Activated CD4-positive, alpha-beta T cell treated with anti-CD3 and anti-CD28 coated beads, Interleukin-2, amount 50 U/mL, for 16 hours (primary cell): ENCODE data around the gene SMC1B.

Experiments
- DNase-seq: peaks from one replicate; pipeline ENCODE4 v3.0.0-alpha.2; 2020

Gene SMC1B

DNA sequence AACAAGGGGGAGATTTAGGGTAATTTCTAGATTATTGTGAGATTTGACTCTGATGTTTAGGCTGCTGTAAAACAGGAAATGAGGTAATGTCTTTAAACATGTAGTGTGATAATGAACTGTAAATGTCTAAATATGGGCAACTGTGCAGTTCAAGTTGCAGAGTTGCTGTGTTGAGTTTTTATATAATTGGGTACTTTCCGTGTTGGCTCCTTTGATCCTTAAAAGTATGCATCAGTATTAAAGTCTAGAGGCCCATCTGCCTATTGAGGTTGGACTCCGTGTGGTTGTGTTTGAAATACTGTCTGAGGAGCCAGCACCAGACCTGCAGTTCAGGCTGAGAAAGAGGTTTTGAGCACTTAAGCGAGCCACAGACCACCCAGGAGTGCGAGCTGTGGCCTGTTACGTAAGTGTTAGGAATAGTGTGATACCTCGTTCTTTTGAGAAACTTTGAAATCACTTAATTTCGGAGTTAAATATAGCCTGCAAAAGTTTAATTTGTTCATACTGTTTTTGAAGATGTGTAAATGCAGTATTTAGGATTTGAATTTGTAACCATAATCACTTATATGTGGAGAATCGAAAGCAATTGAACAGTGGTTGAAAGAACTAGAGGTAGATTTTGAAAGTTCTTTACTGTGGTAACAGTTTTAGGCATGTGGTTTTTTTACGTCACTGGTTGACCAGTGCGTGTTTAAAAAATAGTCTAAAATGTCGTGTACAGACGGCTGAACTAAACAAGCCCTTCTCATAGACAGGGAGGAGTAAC is 94.7 kb downstream of the SMC1B start:
- DNase-seq: peak; percentile 71

DNA sequence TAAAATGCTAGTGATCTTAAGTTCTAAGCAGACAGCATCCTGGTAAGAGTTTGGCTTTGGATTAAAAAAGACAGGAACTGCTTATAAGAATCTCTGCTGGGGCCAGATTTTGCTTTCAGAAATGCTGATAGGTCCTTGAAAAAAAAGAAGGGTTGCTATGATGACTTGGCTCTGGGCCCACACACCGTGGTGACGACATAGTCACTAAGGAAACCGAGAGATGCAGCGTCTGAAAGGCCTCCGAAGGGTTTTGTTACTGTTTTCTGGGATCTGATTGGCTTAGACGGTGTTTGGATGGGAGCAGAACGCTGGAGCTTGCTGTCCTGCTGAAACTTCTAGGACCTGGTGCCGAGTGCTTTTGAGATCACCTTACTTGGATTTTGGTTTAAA is 95.2 kb downstream of the SMC1B start:
- DNase-seq: peak; percentile 92

DNA sequence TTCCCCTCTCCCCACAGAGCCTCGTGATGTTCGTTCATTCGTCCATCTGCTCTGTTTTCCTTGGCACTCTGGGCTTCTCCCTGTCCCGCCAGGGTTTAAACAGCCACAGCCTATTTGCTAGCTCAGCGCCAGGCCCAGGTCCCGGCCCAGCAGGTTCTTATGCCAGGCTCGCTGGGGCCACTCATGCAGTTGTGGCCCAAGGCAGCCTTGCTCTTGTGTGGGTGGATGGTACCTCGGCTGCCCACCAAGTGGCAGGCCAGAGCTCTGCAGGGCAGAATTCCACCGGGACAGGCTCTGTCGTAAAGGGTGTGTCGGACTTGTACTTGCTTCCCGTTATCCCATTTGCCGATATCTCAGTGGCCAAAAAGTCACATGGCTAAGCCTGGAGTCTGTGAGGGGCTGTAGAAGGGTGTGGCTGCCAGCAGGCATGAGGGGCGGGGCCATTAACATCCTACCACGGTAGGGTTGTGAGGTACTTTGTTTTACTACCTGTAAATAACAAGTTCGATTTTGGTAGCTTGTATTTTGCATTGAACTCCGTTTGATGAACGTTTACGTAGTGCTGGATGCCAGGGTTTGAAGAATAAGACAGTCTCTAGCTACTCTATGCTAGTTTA is 95.7 kb downstream of the SMC1B start:
- no peak for DNase-seq

DNA sequence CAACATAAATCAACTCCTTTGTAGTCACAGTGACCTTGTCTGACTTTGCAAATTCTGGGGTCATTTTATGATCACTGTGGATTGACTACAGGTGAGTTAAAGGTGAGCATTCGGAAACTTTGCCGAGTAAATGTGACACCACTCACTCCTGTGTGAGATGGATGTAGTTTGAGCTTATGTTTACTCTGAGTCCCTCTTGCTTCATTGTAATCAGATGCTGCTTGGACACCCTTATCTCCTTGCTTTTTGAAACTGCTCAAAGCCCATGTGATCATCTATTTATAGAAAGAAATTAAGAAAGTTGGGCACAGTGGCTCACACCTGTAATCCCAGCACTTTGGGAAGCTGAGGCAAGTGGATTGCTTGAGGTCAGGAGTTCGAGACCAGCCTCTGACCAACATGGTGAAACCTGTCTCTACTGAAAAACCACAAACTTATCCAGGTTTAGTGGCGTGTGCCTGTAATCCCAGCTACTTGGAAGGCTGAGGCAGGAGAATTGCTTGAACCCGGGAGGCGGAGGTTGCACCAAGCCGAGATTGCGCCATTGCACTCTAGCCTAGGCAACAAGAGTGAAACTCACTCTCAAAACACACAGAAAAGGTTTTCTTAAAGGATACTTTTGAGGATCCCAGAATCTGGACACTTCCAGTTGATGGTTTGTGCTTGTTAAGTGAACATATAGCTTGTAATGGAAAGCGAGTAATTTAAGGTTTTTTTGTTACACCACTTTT is 96.4 kb downstream of the SMC1B start:
- DNase-seq: no peak

DNA sequence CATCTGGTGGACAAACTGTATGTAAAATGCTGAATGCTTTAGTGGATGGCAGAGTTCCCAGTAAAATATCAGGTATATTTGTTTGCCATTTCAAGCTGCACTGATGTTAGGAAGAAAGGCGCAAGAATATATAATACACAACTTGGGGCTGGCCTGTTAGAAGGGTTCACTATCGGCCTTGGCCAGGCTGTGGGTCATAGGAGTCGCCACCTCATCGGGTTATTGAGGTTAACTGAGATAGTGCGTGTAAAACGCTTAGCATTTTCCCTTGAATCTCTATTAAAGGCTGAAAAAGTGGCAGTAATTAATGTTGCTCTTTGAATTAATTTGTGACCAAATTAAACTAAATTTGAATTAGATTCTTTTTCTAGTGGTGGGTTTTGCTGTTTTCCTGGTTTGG is 98.6 kb downstream of the SMC1B start:
- no peak for DNase-seq

DNA sequence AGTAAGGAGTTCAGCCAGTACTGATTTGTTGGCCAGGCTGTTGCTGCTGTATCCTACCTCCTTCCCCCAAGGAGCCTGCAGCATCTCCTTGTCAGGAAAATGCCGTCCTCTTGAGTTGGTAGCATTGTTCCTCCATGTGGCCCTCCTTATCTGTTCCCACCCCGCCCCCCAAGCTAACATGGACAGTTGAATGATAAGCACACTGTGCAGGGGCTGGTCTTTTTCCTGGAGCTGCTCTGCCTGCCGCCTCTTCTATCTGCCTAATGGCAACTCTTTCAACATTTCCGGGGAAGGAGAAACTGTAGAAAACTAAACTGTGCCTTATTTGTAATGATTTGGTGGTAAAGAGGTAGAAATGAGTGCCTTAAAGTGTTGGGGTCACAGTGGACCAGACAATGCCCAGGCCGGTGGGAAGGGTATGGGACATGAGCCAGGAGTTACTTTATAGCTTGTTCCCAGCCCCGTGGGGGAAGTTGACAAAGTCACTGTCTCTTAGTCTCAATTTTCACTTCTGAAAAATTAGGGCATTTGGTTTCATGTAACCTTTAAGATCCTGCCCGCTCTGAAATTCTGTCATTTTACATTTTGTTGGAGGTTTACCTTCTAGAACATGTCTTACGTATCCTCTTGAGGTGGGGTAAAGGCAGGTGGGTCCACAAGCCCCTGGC is 99.2 kb downstream of the SMC1B start:
- no peak for DNase-seq

DNA sequence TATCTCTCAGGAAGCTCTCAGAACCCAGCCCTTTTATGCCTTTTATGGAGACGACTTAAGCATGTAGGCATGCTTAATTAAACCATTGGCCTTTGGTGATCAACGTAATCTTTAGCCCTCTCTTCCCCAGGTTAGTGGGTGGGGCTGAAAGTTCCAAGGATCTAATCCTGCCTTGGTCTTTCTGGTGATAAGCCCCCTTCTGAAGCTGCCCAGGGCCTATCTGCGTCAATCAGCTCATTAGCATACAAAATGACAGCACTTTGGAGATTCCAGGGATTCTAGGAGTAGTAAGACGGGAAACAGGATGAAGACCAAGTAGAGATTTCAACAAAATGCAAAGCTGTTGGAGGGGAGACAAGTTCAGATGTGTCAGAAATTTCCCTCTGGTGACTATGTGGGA is 100.5 kb downstream of the SMC1B start:
- no peak for DNase-seq

DNA sequence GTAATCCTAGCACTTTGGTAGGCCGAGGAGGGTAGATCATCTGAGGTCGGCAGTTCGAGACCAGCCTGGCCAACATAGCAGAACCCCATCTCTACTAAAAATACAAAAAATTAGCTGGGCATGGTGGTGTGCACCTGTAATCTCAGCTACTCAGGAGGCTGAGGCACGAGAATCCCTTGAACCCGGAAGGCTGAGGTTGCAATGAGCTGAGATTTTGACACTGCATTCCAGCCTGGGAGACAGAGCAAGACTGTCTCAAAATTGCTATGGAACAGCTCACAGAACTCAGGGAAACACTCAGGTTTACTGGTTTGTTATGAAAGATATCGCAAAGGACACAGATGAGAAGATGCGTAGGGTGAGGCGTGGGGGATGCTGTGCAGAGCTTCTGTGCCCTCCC is 101.0 kb downstream of the SMC1B start:
- no peak for DNase-seq

DNA sequence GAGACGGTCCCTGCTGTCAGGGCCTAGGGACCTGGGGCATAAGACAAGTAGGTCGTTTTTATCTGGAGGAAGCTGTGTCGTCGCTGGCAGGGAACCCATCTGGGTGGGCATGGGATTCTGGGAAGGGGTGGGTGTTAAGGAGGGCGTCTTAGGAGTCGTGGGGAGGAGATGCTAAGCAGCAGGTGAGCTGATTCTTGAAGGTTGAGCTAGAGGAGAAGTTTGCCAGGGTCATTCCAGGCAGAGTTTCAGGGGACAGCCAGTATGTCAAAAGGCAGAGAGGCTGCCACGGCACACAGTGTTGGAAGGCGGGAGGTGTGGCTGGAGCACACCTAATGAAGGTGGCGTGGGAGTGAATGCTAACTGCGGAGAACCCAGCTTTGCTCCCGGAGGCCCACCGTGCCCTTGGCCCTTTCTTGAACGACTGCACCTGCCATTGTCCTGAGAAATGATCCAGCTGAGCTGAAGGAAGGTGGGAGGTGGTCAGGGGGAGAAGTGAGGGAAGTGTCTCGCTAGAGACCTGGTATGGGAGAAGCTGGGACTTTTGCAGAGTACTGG is 102.3 kb downstream of the SMC1B start:
- no peak for DNase-seq

DNA sequence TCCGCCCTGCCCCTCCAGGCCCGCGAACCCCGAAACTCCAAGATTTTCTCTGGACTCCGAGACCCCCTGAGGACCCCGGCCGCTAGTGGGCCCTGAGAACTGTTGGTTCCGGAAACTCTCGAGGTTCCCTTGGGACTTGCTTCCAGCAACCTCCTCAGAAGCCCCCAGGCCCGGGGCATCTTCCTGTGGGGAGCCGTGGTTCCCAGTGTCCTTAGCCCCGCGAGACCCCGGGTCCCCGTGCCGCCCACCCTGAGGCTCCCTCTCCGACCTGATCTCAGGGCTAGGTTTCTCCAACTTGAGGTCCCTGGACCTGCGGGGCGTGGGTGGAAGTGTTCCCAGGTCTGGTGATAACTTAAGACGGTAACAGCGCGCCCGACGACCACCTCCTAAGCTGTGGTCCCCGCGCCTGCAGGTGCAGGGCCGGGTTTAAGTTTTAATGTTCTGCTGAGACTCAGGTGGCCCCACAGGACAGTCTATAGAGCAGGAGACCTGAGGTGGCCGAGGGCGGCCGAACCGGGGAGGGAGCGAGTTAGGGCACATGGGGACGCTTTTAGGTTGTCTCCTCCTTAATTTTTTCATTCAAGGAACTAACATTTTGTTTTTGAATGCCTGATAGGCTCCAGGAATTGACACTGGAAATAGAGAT is 102.9 kb downstream of the SMC1B start:
- DNase-seq: no peak

DNA sequence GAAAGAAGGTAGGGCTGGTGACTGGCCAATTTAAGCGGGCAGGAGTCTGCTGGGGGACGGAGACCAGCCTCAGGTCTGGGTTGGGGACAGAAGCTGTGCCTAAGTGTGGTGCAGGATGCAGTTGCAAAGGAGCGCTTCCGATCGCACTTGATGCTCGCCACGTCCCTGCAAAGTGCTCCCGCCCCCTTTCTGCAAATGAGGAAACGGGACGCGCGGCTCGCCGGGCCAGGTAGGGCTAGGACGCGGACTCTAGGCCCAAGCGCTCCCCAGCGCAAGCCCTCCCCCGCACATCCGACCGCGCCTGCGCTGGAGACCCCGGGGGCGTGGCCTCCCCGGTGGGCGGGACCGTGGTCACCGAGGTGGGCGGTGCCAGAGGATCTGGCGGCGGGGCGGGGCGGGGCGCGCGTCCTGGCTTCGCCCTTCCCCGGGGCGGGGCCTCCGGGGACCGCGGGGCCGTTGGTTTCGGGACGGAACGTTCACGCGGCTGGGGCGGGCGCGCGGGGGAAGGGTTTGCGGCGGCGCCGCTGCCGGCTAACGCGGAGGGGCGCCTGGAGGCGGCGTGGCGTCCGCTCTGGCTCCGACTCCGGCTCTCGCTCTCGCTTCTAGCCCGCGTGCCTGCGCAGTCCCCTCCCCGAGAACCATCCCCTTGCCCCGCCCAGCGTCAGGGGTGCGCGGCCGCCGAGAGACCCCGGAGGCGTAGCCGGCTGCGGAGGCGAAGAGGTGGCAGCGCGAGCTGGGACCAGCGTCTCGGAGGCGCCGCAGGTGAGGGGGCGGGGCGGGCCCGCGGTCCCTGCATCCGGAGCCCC is 103.8 kb downstream of the SMC1B start, which contains the start of gene FAM118A:
Gene FAM118A, plus strand, starts transcription at position 513 of the 806 bp plus-strand sequence. CDS start 12,446 bp downstream, outside the sequence.
- DNase-seq: peak; percentile 96

DNA sequence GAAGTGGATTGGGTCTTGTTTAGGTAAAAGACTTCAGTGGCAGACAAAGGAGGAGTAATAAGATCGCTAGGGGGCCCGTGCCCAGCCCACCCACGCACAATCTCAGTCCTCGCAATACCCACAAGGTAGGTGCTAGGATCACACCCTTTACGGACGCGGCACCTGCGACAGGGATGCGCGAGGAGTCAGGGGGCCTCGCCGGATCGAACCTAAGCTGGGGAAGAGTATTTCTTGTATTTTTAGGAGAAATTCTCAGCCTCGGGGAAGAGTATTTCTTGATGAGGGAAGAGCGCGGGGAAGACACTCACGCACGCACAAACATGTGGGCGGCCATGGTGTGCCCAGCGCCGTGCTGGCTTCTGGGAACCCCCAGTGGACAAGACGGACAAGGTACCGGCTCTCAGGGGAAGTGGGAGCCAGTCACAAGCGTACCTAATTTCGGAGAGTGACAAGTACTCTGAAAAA is 104.4 kb downstream of the SMC1B start:
- peak; percentile 17 for DNase-seq

DNA sequence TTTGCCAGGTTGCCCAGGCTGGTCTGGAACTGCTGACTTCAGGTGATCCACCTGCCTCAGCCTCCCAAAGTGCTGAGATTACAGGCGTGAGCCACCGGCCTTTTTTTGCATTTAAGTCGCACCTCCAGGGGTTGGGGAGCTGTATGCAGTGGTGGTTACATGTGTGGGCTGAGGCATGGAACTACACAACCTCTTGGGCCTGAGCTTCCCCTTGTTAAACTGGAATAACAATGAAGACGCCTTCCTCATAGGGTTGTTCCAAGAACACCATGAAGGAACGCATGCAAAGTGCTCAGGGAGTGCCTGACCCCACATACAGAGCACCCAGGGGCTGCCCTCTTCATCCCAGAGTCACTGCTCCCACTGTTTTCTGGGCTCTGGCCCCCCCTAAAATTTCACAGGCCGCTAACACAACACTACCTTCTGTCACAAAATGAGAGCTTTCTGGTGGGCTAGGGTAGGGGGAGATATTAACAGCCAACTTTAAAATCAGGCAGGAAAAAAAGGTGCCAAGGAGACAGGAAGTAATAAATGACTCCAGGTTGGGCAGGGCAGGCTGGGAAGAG is 104.9 kb downstream of the SMC1B start:
- DNase-seq: no peak

DNA sequence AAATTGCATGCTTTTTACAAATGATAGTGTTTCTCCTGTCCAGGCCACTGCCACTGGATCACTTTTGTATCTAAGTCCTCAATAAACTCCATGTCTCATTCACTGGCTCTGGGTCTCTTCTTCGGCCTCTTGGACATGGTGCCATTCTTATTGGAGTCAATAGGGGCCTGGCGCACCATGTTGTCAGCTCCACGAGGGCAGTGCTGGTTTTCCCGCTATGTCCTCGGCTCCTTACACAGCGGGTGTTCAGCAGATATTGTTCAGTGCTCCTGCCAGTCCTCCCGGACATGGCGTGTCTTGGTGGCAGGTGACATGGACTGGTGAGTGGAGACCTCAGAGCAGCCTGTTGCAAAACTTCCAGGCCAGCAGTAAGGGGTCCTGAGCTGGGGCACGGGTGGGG is 107.3 kb downstream of the SMC1B start:
- DNase-seq: no peak

DNA sequence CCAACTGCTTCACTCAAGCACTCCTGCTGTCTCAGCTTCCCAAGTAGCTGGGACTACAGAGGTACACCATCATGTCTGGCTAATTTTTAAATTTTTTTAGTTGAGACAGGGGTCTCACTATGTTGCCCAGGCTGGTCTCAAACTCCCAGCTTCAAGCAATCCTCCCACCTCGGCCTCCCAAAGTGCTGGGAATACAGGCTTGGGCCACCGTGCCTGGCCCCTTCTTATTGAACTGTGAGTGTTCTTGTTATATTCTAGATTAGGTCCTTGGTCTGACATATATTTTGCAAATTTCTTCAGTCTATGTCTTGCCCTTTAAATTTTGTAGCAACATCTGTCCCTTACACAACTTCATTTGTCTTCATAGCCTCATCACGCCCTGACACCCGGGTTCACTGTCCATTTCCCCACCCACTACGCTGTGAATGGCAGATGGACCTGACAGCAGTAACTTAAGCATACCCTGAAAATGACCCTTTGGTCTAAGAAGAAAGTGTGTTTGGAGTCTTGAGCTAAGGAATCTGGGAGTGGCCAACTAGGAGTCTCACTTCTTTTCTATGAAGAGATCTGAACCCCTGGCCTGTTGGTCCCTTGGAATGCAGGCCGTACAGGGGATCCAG is 107.8 kb downstream of the SMC1B start:
- no peak for DNase-seq

DNA sequence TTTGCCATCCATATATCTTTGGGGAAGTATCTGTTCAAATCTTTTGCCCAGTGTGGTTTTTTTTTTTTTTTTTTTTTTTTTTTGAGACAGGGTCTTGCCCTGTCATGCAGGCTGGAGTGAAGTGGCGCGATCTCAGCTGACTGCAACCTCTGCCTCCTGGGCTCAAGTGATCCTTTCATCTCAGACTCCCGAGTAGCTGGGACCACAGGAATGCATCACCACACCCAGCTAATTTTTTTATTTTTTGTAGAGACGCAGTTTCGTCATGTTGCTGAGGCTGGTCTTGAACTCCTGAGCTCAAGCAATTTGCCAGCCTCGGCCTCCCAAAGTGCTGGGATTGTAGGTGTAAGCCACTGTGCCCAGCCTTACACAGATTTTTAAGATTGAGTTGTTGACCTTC is 108.4 kb downstream of the SMC1B start:
- no peak for DNase-seq

DNA sequence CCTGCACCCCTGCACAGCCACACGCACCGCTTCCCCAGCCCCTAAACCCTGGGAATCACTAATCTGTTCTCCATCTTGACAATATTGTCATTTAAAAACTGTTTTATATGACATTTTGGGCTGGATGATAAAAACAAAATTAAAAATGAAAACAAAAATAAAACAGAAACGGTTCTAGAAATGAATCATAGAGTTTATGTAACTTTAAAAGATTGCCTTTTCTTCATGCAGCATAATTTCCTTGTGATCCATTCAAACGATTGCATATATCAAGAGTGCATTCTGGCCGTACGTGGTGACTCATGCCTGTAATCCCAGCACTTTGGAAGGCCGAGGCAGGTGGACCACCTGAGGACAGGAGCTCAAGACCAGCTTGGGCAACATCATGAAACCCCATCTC is 110.2 kb downstream of the SMC1B start:
- DNase-seq: no peak

DNA sequence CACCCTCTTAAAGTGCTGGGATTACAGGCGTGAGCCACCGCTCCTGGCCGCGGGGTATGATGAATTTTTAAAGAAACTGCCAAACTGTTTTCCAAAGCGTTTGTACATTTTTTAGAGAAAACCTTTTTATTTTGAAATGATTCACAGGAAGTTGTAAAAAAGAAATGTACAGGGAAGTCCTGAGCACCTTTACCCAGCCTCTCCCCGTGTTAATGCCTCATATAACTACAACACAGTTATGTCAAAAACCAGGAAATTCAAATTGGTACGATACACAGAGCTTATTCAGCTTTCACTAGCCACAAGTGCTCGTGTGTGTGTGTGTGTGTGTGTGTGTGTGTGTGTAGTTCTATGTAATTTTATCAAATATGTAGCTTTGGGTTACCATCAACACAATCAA is 110.6 kb downstream of the SMC1B start:
- DNase-seq: no peak

DNA sequence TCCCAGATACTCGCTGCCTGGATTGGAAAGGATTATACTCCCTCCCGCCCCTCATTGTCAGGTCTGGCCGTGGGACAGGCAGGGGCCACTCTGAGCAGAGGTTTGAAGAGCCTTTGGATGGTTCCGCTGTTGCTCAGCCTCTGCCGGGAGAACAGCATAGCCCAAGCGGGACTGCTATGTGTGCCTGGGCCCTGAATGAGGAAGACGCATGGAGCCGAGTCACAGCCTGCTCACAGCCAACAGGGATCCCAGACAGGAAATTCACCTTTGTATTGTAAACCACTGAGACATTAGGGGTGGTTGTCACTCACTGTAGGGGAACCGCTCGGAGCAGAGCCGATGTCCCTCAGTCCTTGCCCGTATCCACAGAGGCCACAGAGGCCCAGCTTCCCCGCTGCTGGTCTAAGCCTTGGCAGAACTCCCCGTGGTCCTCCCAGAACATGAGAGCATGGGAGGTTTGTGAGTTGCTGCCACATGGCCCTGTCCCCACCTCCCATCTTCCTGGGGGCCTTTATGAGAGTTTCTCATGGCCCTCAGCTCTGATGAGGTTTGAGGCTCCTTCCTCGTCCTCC is 114.4 kb downstream of the SMC1B start:
- no peak for DNase-seq

DNA sequence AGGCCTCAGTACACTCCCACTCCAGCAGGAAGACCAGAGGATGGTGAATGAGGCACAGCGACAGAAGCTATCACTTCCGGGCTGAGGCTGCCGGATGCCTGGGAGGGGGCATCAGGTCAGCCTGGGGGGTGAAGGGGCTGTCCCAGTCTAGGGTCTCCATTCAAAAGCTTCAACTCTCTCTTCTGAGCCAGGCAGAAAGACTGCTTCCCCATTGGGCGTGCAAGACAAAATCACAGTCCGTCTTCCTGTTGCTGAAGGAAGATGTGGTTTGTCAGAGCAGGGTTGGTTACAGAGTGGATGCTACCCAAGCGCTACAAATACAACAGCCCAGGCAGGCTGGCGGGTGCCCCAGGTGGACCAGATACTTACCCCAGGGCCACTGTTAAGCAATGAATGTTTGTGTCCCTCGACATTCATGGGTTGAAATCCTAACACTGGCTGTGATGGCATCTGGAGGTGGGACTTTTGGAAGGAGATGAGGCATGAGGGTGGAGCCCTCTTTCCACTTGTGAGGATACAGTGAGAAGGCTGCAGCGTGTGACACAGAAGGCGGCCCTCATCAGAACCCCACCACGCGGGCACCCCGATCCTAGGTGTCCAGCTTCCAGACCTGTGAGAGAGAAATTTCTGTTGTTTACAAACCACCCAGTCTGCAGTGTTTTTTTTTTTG is 116.6 kb downstream of the SMC1B start:
- peak; percentile 24 for DNase-seq
